TTC549 (cell line): Measurements from ENCODE around the gene SARDH.

ENCODE experiments used
- FAIRE-seq: peaks from 2 replicates; lab custom pipeline; 2012; peaks lifted over from hg19 to GRCh38; lab: Jason Lieb, UNC

The SARDH gene

DNA sequence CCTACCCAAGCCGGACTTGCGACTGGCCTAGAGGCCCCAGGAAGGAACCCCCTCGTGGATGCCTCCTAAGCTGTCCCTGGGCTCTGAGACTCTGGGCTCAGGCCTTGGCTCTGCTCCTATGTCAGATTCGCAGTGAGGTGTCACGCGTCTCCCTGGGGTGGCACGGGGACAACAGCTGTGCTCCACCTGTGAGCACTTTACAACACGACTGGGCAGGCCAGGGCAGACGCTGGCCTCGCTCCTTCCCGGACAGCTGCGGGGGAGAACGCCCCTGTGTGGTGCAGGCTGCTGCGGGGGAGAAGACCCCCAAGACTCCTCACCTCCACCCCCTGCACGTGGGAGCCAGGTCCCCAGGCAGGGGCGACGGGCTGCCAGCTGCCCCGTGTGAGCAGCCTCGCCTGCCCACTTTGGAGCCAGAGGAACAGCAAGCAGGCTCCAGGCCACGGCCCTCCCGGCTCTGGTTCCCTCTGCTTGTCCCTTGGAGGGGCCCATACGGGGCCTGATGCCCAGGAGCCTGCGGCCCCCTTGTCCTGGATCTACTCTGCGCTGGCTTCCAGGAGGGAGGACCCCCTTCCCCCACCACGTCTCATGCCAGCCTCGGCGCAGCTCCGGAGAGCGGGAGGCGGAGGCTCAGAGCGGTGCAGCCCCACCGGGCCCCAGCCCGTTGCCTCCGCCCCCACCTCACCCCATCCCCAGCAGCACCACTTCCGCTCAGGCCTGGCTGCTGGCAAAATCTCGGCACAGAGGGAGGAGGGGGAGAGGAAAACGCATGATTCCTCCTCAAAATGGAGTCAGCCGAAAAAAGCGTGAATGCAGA lies 36.0 kb downstream of the SARDH start:
- FAIRE-seq = no peak

DNA sequence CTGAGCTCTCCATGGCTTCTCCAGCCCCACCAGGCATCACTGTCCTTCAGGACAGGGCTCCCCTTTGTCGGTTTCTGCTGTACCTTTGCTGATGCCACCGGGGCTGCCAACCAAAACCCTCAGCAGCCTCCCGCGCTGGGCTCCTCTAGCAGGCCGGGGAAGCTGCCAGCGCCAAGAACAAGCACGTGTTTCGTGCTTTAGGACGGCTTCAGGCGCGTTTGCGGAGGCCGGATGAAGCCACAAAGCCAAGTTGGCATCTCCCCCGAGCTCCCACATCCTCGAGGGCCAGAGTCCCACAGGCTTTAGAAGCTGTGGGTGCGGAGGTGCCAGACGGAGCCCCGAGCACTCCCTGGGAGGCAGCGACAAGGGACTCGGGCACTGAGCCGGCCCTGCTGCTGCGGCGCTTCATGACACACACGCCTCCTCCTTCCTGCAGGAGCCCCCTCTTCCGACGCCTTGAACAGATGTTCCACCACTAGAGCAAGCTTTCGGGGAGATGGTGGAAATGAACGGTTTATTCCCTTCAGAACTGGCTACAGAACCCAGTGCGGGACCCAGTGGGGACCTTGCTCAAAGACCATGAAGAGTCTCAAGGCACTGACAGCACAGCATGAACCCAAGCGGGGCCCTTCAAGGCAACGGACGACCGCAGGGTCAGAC lies 36.7 kb downstream of the SARDH start:
- no peak for FAIRE-seq

DNA sequence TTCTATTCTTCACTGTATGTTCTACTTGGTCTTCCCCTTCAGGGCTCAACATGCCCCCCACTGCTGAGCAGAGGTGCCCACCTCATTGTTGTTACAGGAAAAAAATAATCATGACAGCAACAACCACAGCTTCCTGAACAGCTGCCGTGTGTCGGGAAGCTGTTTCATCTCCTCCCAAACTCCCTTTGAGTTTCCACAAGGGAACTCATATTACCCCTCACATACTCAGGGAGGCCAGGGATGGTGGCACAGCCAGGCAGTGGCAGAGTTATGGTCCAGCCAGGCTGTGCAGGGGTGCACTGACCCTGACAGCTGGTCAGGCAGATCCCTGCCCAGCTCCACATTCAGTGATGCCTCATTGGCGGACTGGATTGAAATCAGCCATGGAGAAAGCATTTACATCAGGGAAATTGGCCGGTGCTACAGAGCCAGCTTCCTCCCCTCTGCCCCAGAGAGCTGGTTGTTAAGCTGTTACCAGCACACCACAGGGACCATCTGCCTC lies 37.3 kb downstream of the SARDH start:
- no peak for FAIRE-seq

DNA sequence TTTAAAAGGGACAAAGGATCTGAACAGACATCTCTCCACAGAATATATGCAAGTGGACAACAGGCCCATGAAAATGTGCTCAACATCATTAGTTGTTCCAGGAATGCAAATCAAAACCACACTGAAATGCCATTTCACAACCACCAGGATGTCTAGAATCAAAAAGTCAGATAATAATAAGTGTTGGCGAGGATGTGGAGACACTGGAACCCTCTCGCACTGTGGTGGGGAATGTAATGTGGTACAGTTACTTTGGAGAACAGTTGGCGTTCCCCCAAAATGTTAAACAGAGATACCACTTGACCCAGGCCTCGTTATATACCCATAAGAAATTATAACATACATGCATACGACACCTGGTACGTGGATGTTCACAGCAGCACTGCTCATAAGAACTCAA lies 38.6 kb downstream of the SARDH start:
- no peak for FAIRE-seq

DNA sequence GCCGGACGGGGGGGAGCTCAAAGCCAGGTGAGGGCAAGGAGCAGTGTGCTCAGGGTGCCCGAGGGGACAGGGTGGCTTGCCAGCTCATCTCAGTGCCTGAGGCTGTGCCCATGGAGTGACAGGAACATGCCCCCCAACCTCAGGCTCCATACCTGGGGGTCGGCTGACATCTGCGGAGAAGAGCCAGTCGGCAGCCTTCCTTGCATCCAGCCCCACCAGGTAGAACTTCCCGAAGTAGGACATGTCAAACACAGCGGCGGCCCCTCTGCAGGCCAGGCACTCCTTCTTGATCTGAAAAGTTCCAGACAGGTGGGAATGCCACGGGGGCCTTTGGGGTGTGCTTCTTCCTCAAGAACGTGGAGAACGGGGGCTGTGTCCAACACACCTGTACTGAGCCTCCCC lies 42.1 kb downstream of the SARDH start:
- no peak for FAIRE-seq

DNA sequence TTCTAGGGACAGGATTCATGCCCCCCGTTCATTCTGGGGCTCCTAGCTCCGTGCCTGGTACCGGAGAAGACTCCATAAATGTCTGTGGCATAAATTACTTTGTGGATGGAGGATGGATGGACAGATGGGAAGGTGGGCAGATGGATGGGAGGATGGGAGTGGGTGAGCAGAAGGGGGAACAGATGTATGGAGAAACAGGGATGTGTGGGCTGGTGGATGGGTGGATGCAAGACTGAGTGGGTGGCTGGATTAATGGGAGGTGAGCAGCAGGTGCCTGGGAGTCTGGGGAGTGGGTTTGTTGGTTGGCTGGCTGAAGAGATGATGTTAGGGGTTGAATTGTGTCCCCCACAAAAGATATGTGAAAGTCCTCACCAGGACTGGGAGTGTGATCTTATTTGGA lies 43.5 kb downstream of the SARDH start:
- FAIRE-seq = no peak

DNA sequence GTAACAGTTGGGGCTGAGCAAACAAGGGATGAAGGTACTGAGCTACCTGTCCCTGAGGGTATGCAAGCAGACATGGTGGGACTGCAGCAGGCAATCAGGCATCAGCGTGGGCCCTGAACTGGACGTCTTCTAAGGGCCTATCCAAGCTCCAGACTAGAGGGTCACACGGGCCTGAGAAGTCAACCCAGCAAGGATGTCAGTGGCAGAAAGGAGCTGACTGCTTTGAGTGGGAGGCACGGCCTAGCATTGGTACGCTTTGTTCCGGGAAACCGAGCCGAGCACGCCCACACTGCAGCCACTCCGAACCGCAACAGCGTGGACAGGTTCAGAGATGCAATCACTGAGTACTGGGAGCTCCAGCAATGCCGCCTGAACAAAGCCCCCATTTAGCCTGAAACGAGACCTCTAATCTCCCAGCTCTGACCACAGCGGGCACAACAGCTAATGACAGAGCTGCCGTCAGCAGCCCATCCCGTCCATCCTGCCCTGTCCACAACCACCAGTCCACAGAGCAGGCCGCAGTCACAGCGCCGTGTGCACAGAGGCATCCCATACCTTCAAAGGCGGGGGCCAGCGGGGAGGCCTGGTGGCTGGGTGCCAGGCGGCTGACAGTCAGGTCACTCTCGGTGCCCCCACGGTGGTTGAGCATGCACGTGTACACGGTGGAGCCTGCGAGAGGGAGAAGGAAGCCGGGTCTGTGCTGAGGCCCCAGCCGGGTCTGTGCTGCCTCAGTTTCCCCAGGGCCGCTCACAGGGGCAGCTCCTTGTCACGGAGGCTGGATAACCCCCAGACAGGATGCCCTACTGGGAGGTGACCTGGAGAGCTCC lies 44.2 kb downstream of the SARDH start:
- FAIRE-seq = no peak

DNA sequence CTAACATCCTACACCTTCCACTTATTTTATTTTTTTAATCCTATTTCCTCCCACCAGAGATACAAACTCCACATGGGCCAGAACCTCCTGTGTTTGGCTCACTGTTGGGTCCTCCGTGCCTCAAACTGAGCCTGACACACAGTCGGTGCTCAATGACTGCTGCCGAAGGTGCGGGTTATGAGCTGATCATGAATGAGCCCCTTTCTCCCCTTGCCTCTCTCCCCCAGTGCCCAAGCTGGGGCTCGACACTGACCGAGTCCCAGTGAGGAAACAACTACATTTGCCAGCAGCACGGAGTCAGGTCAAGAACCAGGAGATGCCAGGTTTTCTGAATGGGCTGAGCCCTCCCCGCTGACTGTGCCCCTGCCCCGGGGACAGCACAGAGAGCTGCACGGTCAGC lies 45.0 kb downstream of the SARDH start:
- no peak for FAIRE-seq

DNA sequence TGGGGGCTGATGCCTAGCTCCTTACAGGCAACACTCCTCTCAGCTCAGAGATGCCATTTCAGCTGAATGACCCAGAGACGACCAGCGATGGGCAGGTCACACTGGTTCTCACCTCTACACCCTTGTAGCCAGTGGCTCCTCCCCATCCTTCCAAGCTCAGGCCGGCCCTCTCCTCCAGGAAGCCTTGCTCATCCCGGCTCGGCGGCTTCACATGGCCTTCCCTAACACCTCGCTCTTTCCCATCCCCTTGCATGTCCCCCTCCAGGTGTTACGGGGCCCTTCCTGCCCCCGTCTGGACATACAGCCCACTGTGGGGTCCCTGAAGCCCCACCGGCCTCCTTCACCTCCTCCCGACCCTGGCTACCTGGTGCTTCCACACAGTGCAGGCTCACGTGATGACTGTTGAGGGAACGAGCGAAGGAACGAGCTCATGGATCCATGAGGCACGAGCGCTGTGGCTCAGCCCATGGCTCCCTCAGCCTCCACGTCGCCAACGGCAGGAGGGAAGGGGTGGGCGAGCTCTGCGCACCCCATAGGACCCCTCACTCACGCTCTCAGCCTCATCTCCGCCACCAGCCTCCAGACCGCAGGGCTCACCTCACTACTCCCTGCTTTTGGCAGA lies 45.7 kb downstream of the SARDH start:
- FAIRE-seq = no peak

DNA sequence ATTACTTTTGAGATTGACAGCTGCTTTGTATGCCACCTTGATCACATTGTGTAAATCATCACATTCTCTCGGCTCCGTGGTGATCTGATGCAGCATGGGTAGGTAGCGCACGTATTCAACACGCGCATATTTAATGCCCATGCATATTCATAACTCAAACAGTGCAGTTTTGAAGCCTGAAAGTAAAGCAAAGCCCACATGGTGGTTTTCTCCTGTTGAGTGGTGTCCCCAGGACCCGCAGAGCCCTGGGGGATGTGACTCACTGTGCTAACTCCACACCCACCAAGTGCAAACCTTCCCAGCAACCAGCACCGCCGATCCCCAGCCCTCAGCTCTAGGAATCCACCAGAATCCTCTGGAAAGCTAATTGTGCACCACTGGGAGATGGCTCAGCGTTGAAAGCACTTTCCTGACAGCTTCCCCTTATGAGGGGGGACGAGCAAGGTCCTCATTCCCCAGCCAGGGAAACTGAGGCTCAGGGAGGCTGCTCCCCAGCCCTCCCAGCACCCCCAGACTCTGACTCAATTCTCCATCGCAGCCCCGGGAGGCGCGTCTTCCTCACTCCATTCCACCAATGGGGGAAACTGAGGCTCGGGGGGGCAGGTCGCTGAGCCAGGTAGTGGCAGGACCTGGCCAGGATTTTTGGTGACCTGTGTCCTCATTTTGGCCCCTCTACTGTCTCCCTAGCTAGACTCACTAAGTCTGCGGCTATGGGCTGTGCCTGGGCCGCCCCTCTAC lies 46.4 kb downstream of the SARDH start:
- no peak for FAIRE-seq

DNA sequence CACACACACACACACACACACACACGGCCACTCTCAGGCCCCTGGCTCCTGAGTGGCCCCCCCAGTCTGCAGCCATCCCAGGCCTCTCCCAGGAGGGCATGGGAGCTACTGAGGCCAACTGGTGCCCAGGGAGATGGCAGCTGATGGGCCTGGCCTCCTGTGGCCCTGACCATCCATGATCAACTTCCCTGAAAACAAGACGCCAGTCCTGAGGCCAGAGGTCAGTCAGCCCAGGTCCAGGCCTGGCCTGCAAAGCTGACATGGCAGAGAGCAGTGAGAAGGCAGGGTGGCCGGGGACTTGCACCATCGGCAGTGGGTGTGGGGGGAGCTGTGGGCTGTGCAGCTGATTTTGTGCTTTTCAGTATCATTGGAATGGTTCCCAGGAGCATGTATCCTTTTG lies 47.0 kb downstream of the SARDH start:
- FAIRE-seq = no peak

DNA sequence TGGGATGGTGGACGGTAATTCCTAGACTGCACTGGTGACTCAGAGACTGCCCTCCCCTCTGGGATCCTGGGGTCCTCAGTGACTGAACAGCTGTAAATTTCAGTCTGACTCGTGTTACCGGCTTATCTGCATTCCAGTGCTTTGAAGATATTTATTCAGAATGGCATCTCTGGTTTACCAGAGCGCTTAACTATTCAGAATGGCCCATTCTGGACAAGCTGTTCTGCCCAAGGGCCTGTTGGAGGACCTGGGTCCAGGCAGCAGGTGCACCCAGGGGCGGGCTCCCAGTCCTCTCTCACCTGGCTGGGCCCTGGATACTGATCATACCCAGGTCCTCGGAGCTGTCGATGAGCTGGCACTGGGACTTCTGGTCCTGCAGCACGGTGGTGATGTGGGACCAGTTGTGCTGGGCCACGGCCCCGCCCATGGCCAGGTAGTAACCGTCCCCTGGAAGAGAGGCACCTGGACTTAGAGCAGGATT lies 48.0 kb downstream of the SARDH start:
- FAIRE-seq = no peak

DNA sequence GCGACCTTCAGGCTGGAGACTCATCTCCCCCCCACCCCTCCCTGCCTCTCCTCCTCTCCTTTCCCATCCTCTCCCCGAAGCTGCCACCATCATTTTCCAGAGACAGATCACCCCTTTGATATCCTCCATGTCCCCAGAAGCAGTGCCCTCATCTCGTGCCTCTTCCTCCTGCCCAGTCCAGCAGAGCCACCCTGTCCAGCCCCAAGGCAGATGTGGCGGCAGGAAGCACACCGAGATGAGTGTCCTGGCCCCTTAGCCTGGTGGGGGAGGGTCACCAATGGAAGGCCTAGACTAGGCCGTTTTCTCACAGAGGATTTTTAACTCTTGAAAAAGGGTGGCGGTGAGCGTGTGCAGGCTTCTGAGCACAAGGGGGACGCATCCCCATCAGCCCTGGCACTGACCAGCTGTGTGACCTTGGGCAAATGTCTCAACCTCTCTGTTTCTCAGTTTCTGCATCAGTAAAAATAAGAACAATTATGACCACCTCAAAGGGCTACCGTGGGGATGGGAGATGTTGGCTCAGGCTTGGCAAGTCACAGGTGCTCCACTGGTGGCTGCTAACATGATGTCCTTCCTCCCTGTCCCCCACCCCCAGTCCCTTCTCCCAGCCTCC lies 48.9 kb downstream of the SARDH start:
- no peak for FAIRE-seq

DNA sequence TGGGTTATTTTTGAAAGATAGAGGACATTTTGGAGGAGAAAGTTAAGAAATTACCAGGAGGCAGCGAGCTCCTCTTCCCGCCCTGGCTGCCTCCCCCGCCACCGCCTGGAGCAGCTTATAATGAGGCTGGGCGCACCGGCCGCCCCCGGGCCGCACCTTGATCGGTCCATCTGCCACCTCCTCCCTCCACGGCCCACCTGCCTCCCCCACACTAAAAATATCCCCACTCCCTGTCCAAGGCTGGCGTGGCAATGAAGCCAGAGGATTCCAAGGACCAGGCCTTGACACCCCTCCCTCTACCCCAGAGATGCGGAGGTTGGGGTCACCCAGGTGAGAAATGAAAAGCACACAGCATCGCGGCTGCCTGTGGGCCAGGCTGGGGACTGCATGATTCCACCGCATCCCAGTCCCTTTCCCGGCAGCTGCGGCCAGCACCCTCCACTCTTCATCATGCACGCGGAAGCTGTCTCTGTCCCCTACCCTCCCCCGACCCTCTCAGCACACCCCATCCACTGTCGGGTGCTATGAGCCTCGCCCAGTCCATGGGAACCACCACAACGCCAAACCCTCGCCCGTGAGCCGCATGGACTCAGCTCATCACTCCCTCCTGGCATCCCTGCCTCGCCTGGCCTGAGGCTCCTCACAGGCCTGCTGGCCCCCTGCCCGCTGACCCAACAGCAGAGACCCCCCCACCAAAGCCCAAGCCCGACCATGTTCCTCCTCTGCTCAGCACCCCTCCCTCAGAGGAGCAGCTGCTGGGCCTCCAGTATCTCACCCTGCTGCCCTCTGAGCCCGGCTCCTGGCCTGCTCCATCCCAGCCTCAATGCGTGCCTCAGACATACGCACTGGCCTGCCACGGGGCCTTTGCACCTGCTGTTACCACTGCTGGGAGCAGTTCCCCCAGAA lies 50.0 kb downstream of the SARDH start:
- FAIRE-seq = no peak

DNA sequence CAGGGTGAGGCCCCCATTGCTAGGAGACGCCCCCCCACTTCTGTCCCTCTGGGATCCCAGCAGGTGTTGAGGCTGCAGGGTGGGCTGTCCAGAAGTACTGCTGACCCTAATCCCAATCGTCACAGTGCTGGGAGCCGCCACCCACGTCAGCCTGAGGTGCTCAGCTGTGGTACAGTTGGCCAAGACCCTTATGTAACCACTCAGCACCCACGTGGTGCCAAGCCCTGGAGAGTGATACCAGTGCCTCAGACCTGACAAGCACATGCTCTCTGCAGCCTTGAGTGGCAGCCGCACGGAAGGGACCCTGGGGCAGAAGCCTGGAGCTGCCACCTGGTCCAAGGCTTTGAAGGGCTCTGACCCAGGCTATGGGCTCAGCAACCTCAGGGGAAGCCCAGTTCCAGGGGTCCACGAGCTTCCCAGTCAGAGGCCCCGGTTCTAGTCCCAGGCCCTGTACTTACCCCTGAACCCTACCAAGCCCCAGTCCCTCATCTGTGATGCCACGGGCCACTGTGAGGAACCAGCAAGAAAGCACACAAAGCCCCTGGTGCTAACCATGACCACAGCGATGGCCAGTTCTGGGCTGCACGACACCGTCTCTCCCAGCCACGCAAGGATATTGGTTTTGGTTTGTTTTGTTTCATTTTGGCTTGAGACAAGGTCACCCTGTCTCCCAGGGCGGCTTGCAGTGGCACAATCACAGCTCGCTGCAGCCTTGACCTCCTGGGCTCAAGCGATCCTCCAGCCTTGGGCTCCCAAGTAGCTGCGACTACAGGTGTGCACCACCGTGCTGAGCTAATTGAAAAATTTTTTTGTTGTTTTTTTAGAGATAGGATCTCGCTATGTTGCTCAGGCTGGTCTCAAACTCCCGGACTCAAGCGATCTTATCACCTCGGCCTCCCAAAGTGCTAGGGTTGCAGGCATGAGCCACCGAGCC lies 51.2 kb downstream of the SARDH start:
- no peak for FAIRE-seq

DNA sequence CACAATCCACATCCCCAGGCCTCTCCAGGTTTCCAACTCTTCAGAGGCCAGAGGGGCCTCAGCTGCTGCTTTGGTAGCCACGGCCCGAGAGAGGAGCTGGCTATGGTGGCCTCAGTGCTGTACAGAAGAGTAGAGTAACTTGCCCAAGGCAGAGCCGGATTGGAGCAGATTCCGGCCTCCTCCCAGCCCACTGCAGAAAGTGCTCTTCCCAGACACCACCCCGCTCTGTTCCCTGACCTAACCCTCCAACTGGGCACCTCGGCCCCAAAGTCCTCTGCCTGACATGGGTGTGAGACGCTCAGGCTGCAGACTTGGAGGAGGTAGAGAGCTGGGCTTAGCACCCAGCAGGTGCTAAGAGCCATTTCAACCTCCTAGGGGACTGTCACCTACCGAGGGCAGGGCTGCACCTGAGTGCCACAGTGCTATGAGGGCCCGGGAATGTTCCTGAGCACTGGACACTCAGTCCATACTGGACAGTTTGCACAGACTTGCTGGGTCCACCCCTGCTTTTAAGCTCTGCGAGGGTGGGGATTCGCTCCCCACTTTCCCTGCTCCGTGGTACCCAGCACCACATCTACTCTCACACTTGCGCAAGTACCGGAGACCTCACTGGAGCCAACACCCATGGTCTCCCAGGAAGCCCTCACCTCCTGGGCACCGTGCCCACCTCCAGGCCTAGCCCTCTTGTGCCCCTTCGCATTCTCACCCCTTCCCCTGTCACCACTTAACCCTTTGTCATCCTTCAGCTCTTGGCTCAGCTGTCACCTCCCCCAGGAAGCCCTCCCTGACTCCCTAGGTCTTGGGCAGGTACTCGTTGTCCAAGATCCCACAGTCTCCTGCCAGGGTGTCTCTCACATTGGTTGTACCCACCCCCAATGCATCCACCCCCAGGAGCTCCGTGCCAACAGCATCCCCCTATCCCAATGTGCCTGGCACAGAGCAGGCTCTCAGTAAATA lies 52.2 kb downstream of the SARDH start:
- FAIRE-seq = no peak

DNA sequence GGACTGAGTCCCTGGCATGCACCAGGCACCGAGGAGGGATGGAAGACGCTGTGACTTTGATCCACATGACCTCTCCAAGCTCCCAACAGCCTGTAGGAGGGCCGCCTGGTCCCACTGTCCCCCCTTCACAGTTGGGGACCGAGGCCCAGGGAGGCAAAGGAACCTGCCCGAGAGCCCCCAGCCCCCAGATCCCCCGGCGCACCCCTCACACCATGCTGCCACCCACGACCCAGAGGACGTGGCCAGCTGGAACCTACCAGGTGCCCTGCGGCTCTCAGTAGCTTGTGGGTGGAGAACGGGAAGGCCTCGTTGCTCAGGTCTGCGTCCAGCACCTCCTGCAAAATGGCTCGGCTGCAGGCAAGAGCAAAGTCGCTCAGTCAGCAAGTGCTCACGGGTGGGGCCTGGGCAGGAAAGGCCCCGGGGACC lies 53.2 kb downstream of the SARDH start:
- FAIRE-seq = no peak
